GM12872 (cell line): ENCODE data around the gene CDPF1.

ENCODE experiments used
- TF ChIP-seq, protein P1 (sequence below): IDR thresholded peaks from 3 replicates; pipeline ENCODE4 v1.5.1; 2011; ENCODE audit warnings: low read depth, mild to moderate bottlenecking, low read length, moderate library complexity; ENCODE audit not compliant: insufficient read depth

Gene CDPF1

DNA sequence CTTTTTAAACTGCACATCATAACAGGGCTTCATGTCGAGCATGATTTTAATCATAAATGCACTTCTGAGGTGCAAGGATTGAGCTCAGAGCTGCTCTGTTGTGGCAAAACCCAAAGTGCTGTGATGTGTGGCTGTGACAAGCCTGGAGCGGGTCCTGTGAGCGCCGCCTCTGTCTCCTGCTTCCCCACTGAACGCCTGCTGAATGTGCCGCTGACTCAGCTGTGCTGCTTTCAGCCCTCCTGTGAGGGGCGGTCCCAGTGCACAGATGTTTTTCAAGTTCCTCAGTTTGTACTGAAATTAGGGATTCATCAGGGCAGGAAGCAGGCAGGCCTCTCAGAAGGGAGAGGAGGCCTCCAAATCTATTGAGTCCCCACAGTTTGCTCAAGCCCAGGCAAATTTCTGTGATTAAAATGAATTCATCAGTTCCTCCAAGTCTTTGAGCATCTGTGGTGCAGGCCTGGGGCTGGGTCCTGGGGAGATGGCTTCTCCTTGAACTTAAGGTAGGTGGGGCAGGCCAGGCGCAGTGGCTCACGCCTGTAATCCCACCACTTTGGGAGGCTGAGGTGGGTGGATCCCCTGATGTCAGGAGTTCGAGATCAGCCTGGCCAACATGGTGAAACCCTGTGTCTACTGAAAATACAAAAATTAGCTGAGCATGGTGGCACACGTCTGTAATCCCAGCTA, 43.6 kb upstream of the CDPF1 start:
- TF ChIP-seq, protein P1, sequence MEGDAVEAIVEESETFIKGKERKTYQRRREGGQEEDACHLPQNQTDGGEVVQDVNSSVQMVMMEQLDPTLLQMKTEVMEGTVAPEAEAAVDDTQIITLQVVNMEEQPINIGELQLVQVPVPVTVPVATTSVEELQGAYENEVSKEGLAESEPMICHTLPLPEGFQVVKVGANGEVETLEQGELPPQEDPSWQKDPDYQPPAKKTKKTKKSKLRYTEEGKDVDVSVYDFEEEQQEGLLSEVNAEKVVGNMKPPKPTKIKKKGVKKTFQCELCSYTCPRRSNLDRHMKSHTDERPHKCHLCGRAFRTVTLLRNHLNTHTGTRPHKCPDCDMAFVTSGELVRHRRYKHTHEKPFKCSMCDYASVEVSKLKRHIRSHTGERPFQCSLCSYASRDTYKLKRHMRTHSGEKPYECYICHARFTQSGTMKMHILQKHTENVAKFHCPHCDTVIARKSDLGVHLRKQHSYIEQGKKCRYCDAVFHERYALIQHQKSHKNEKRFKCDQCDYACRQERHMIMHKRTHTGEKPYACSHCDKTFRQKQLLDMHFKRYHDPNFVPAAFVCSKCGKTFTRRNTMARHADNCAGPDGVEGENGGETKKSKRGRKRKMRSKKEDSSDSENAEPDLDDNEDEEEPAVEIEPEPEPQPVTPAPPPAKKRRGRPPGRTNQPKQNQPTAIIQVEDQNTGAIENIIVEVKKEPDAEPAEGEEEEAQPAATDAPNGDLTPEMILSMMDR, result no peak

DNA sequence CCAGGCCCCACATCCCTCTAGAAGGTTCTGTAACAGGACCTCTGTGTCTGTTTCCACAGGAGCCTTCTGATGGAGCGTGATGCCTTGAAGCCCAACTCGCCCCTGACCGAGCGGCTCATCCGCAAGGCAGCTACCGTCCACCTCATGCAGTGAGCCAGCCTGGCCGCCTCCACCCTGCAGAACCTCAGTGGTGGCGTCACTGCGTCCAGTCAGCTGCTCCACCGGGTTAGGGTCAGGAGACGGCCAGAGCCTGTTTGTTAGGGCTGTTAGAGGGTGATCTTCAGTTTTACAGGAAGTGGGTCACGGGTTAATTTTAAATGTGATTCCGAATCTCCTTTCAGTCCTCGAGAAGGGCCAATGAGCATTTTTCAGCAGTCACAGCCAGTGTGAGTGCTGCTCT, 42.6 kb upstream of the CDPF1 start:
- TF ChIP-seq, protein P1, result no peak

DNA sequence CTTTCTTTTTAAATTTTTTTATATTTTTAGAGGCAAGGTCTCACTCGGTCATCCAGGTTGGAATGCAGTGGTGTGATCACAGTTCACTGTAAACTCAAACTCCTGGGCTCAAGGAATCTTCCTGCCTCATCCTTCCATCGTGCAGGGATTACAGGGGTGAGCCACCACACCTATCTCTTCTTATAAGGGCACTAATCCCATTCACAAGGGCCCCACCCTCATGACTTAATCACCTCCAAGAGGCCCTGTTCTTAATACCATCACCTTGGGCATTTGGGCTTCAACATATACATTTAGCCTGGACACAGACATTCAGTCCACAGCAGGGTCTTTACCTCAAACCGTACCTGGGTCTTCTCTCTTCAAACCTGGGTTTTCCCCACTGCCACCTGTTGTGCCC, 42.1 kb upstream of the CDPF1 start:
- TF ChIP-seq, protein P1, result no peak

DNA sequence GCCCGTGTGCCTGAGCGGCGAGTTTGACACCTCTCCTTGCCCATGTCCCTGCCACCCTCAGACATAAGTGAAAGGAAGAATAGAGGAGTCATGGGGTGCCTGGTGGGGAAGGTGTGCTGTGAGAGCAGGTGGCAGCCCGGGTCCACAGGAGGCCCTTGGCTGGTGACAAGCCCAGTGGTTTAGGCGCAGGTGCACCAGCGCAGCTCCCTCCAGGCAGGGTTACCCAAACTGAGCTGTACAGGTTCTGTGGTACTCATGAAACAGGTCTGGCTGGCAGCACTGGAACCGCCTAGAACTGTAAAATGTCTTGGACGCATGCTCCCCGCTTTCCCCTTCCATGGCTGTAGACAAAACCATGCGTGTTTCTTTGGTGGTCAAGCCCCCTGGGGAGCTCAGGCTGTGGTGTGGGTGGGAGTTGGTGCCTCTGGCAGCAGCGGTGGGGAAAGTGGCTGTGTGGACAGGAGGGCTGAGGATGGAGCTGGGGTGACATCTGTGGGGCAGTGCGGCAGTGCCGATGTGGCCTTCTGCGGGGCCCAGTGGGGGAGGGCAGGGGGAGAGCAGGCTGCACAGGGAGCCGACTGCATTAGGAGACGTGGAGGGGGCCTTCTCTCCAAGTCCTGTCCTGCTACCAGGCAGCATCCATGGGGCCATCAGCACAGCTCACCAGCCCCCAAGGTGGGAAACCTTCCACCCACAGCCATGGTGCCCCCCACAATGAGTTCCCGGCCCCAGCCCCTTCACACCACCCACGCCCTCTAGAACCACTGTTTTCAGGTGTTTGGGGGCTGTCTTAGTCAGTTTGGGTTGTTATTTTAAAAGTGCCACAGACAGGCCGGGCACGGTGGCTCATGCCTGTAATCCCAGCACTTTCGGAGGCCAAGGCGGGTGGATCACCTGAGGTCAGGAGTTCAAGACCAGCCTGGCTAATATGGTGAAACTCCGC, 41.0 kb upstream of the CDPF1 start:
- TF ChIP-seq, protein P1, result no peak

DNA sequence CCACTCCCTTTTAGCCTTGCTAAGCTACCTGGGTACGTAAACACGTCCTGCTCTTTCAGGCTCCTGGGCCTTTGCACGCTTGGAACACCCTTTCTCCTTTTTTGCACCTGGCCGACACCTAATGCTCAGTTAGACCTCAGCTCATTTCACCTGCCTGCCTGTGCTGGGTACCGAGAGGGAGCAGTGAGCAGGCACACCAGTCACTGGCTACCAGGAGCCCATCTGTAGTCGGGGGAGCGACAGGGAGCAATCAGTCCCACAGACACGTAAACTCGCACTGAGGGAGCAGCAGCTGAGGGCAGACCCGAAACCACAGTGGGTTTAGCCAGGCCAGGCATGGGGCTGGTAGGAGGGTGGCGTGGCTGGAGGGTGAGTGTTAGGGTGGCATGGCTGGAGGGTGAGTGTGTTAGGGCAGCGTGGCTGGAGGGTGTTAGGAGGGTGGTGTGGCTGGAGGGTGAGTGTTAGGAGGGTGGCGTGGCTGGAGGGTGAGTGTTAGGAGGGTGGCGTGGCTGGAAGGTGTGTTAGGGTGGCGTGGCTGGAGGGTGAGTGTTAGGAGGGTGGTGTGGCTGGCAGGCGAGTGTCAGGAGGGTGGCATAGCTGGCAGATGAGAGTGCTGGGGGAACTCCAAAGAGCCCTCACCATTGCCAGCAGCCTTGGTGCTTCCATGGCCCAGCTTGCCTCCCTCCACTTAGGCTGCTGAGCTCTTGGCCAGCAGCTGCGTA, 40.2 kb upstream of the CDPF1 start:
- TF ChIP-seq, protein P1, result no peak

DNA sequence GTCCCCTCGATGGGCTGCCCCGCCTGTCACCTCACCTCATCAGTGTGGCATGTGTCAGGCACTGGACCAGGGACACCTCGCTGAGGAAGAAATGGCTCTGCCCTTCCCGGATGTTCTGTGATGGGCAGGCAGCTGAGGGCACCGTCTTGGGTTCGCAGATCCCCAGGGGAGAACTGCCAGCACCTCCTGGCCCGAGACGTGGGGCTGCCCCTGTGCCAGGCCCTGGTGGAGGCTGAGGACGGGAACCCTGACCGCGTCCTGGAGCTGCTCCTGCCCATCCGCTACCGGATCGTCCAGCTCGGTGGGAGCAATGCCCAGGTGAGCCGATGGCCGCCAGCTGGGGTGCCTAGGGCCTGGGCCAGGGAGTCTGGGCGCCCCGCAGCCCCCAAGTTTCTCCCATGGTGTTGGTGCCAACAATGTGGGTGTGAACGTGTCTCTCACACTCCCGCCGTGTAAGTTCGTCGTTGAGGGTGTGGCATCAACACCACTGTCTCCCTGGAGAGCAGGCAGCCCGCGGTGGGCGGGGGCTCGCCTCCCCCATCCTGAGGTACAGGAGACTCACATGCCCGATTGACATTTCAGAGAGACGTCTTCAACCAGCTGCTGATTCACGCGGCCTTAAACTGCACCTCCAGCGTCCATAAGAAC, 39.3 kb upstream of the CDPF1 start:
- TF ChIP-seq, protein P1, result no peak
